ENCODE results near the gene SMIM13. TPM values are rescaled to one million over a fixed set of nuclear protein-coding genes. Genes with fewer than 3 reads are reported as not detected.

SMIM13 gene
- total RNA-seq, 1 experiment from 2014 or later = 15.7 TPM

GRCh38 chr6:11187301-11187700 is 93.7 kb downstream of the SMIM13 start:
- Histone ChIP-seq H4K20me1 (ENCODE audit: insufficient read depth) (no peaks in the 10 kb centered on the region), H3K27me3 (ENCODE audit: insufficient read depth, low read length) (no peaks in the 10 kb centered on the region), H3K27ac (ENCODE audit: low read depth, low read length) (no peak overlapping the region), H3K79me2 (ENCODE audit: insufficient read depth, low read length) (no peaks in the 10 kb centered on the region), H3K4me3 (replicated peaks in 1 of 2; ENCODE audit: low read depth in 1 of 2, low read length in 2 of 2) (no peak overlapping the region), H3K9ac (ENCODE audit: low read length) (no peak overlapping the region), H3K9me2 (ENCODE audit: insufficient read depth) (no peaks in the 10 kb centered on the region), H3K9me3 (ENCODE audit: control insufficient read depth in 1 of 2, insufficient read depth in 1 of 2, low read depth in 1 of 2, low read length in 2 of 2) (no peaks in the 10 kb centered on the region), H3K4me1 (ENCODE audit: control insufficient read depth in 1 of 2, insufficient read depth in 2 of 2, low read length in 2 of 2) (no peaks in the 10 kb centered on the region), H2AFZ (ENCODE audit: low read depth, low read length, poor library complexity, severe bottlenecking) (no peak overlapping the region), H3K36me3 (ENCODE audit: control insufficient read depth in 1 of 2, insufficient read depth in 2 of 2, low read length in 2 of 2) (no peaks in the 10 kb centered on the region), H3K4me2 (ENCODE audit: low read length) (no peak overlapping the region)
- DNase-seq (ENCODE audit: low read depth, low spot score) (no peak), ATAC-seq (no peak)
- BruUV-seq (replicated peaks) = no TSS peak
- ChIA-PET RAD21 (ENCODE audit: low non-redundant PET in 1 of 2, low total read pairs in 2 of 2, uncharacterized antibody in 2 of 2, unreplicated experiment in 2 of 2) (no interaction called here), POLR2A (no interaction called here), CTCF (no interaction called here)
- intact Hi-C loops (cut with micrococcal nuclease) = no loop called here
- TF ChIP-seq ZBTB33 (IDR thresholded peaks at IDR 0.05; ENCODE audit: extremely low read depth, insufficient replicate concordance, low read length) = no peak

Other genes with a start within 250 kb of the SMIM13 start
- gene GCM2, start 211.8 kb upstream of the SMIM13 start, total RNA-seq (2021; ENCODE audit: unreplicated experiment) = not detected
- 4.9 TPM for gene SYCP2L, start 206.8 kb upstream of the SMIM13 start, total RNA-seq (2021; ENCODE audit: unreplicated experiment)
- 0.07 TPM for gene ELOVL2, start 49.5 kb upstream of the SMIM13 start, total RNA-seq (2021; ENCODE audit: unreplicated experiment)
- gene ERVFRD-1, start 17.9 kb downstream of the SMIM13 start, total RNA-seq (2021; ENCODE audit: unreplicated experiment) = not detected
- 0.17 TPM for gene NEDD9, start 138.8 kb downstream of the SMIM13 start, total RNA-seq (2021; ENCODE audit: unreplicated experiment)

Data from HCT116 (cell line).